Stimulated activated naive CD8-positive, alpha-beta T cell treated with anti-CD3 and anti-CD28 coated beads, Interleukin-15, Interleukin-2, amounts not matched to agents 100 U/mL and 50 U/mL, for 24 hours (primary cell): ENCODE measurements around the gene ZNF641.
"Not testable (repeated sequence)": the region's sequence is repeated elsewhere in the genome, so short reads cannot be mapped to it uniquely, and the experiment has no call there.

Source experiments
- ATAC-seq: fragments of 150-1000 bp; cut with Tn5 transposase; one replicate; pipeline ENCODE4 v1.10.0; 2021
- DNase-seq: peaks from one replicate; pipeline ENCODE4 v3.0.0; 2021

ZNF641 gene

GRCh38 chr12:48334808-48335207, 15.9 kb downstream of the ZNF641 start:
- ATAC-seq (peak; percentile 78), DNase-seq (peak; percentile 38)

GRCh38 chr12:48333680-48334079, 17.0 kb downstream of the ZNF641 start:
- DNase-seq, ATAC-seq: not testable (repeated sequence)

GRCh38 chr12:48331399-48331798, 19.3 kb downstream of the ZNF641 start:
- no peak for ATAC-seq
- no peak for DNase-seq

GRCh38 chr12:48329199-48329939, 21.4 kb downstream of the ZNF641 start:
- ATAC-seq (no peak), DNase-seq (no peak)

GRCh38 chr12:48316491-48316890, 34.2 kb downstream of the ZNF641 start:
- DNase-seq (no peak), ATAC-seq (no peak)

GRCh38 chr12:48311313-48311712, 39.4 kb downstream of the ZNF641 start:
- DNase-seq (no peak), ATAC-seq (no peak)

- DNase-seq = no peak
- no peak for ATAC-seq
Observed at GRCh38 chr12:48307269-48307668, 43.5 kb downstream of the ZNF641 start.

GRCh38 chr12:48305190-48305589, 45.5 kb downstream of the ZNF641 start:
- DNase-seq (no peak), ATAC-seq (no peak)

GRCh38 chr12:48302161-48302911, 48.4 kb downstream of the ZNF641 start:
- DNase-seq = no peak

GRCh38 chr12:48300774-48301173, 49.9 kb downstream of the ZNF641 start:
- DNase-seq (no peak), ATAC-seq (no peak)

More at GRCh38 chr12:48302161-48302911, 48.4 kb downstream of the ZNF641 start:
- no peak for ATAC-seq

GRCh38 chr12:48296586-48297282, 54.0 kb downstream of the ZNF641 start:
- ATAC-seq = peak; percentile 95
- peak; percentile 51 for DNase-seq

GRCh38 chr12:48292040-48292439, 58.7 kb downstream of the ZNF641 start:
- no peak for DNase-seq
- ATAC-seq = no peak

GRCh38 chr12:48291511-48291910, 59.2 kb downstream of the ZNF641 start:
- ATAC-seq (no peak), DNase-seq (no peak)

- DNase-seq (no peak), ATAC-seq (no peak)
Observed at GRCh38 chr12:48288387-48289268, 62.1 kb downstream of the ZNF641 start.
